Glutamatergic neuron (in vitro differentiated cells): ENCODE measurements around the gene RFESD. TPM values are rescaled to one million over a fixed set of nuclear protein-coding genes. Genes with fewer than 3 reads are reported as not detected.
A peak's percentile ranks its signal among the peaks of the same experiment; 100 is the strongest.

Experiments
- DNase-seq: peaks from one replicate; pipeline ENCODE4 v3.0.0; 2022
- H3K27ac Mint-ChIP-seq: one replicate; pipeline ENCODE4 v1.8.0; 2020; ENCODE audit warnings: mild to moderate bottlenecking, mixed read lengths, inconsistent platforms; ENCODE audit not compliant: unreplicated experiment
- H3K27me3 Mint-ChIP-seq: one replicate; pipeline ENCODE4 v1.8.0; 2020; ENCODE audit warnings: mild to moderate bottlenecking, moderate library complexity, mixed read lengths, inconsistent platforms; ENCODE audit not compliant: unreplicated experiment
- H3K36me3 Mint-ChIP-seq: one replicate; pipeline ENCODE4 v1.8.0; 2020; ENCODE audit warnings: mild to moderate bottlenecking, mixed read lengths, inconsistent platforms; ENCODE audit not compliant: unreplicated experiment
- H3K4me1 Mint-ChIP-seq: one replicate; pipeline ENCODE4 v1.8.0; 2020; ENCODE audit warnings: mild to moderate bottlenecking, low read depth, mixed read lengths, inconsistent platforms; ENCODE audit not compliant: unreplicated experiment
- H3K4me3 Mint-ChIP-seq: one replicate; pipeline ENCODE4 v1.8.0; 2020; ENCODE audit warnings: mild to moderate bottlenecking, mixed read lengths, inconsistent platforms; ENCODE audit not compliant: unreplicated experiment
- H3K9me3 Mint-ChIP-seq: one replicate; pipeline ENCODE4 v1.8.0; 2020; ENCODE audit warnings: mild to moderate bottlenecking, moderate library complexity, mixed read lengths, inconsistent platforms; ENCODE audit not compliant: unreplicated experiment
- CTCF ChIP-seq: fragments of 200-600 bp; sonication (generic); IDR thresholded peaks from one replicate; pipeline ENCODE4 v1.5.0; 2021; ENCODE audit not compliant: partially characterized antibody, unreplicated experiment
- total RNA-seq: library from RNA; stranded (reverse); fragmentation: NEBNext Ultra II Directional; extraction: Animal tissue kit (Norgen Biotek cat#: 25700); gene quantifications from one replicate; pipeline ENCODE4 v1.2.1, GENCODE V29; 2021; ENCODE audit not compliant: unreplicated experiment

Gene RFESD
- total RNA-seq, 1 donor from 2014 or later, result 1.1 TPM

- no peaks in the 10 kb centered on the region for H3K4me1 Mint-ChIP-seq
- H3K27me3 Mint-ChIP-seq, result no peaks in the 10 kb centered on the region
- H3K36me3 Mint-ChIP-seq, result no peaks in the 10 kb centered on the region
- H3K27ac Mint-ChIP-seq, result no peak overlapping the region
- no peaks in the 10 kb centered on the region for H3K9me3 Mint-ChIP-seq
- no peak overlapping the region for H3K4me3 Mint-ChIP-seq
- no peak for TF ChIP-seq CTCF
- DNase-seq, result no peak
Observed at GRCh38 chr5:95660060-95660459, 13.5 kb downstream of the RFESD start.

GRCh38 chr5:95662946-95663345 is 16.4 kb downstream of the RFESD start:
- no peak overlapping the region for H3K4me3 Mint-ChIP-seq
- no peaks in the 10 kb centered on the region for H3K36me3 Mint-ChIP-seq
- TF ChIP-seq CTCF, result no peak
- H3K9me3 Mint-ChIP-seq, result peaks cover 2% of the 10 kb centered on the region
- DNase-seq, result no peak
- no peaks in the 10 kb centered on the region for H3K27me3 Mint-ChIP-seq
- H3K27ac Mint-ChIP-seq, result no peak overlapping the region
- H3K4me1 Mint-ChIP-seq, result no peaks in the 10 kb centered on the region

GRCh38 chr5:95664204-95664786 is 17.7 kb downstream of the RFESD start:
- H3K9me3 Mint-ChIP-seq, result peaks cover 2% of the 10 kb centered on the region
- no peak overlapping the region for H3K4me3 Mint-ChIP-seq
- H3K36me3 Mint-ChIP-seq, result no peaks in the 10 kb centered on the region
- DNase-seq, result no peak
- TF ChIP-seq CTCF, result peak; percentile 78
- H3K27ac Mint-ChIP-seq, result no peak overlapping the region
- no peaks in the 10 kb centered on the region for H3K4me1 Mint-ChIP-seq
- no peaks in the 10 kb centered on the region for H3K27me3 Mint-ChIP-seq

- Mint-ChIP-seq H3K4me3 (no peak overlapping the region), H3K27ac (no peak overlapping the region), H3K36me3 (no peaks in the 10 kb centered on the region), H3K27me3 (no peaks in the 10 kb centered on the region), H3K4me1 (no peaks in the 10 kb centered on the region), H3K9me3 (peaks cover 2% of the 10 kb centered on the region)
- DNase-seq, result no peak
- no peak for TF ChIP-seq CTCF
Observed at GRCh38 chr5:95667061-95667618, 20.6 kb downstream of the RFESD start.

GRCh38 chr5:95667678-95668077 is 21.1 kb downstream of the RFESD start:
- no peaks in the 10 kb centered on the region for H3K27me3 Mint-ChIP-seq
- TF ChIP-seq CTCF, result no peak
- H3K27ac Mint-ChIP-seq, result no peak overlapping the region
- H3K36me3 Mint-ChIP-seq, result no peaks in the 10 kb centered on the region
- no peak overlapping the region for H3K4me3 Mint-ChIP-seq
- DNase-seq, result no peak
- peaks cover 2% of the 10 kb centered on the region for H3K4me1 Mint-ChIP-seq
- peaks cover 2% of the 10 kb centered on the region for H3K9me3 Mint-ChIP-seq
